Esophagus muscularis mucosa (tissue), 3 donors: ENCODE results near the gene PTPRT.

ENCODE experiments used
- POLR2AphosphoS5 ChIP-seq, 2 donors: sonication (generic); formaldehyde crosslinking; IDR thresholded peaks; one replicate each; pipeline ENCODE4 v1.6.1; 2017; ENCODE audit warnings: antibody characterized with exemption in 2 of 2
- TF ChIP-seq, protein P1 (sequence below), 3 experiments: fragments of 200-600 bp in 2 of 3; fragments of 450-650 bp in 1 of 3; sonication (generic) in 2 of 3; IDR thresholded peaks; one replicate each; pipeline ENCODE4 v1.5.1; 2017 to 2019; ENCODE audit warnings: antibody characterized with exemption in 3 of 3, mild to moderate bottlenecking in 2 of 3, moderate library complexity in 1 of 3

DNA sequence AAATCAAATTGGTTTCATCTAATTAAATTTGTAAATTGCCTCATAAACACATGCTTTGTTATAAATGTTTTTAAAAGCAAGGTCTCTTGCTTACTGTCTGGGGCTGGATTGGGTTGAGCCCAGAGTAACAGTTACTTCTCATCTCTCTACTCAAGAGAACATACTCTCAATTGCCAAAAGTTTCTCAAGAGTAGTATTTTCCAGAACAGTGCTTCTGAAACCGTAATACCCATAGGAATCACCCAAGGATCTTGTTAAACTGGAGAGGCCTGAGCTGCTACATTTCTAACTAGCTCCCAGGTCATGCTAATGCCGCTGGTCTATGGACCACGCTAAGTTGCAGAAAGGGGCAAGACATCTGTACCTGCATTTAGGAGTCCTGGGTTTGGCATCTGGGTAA is 744.9 kb downstream of the PTPRT start:
- no peak for TF ChIP-seq POLR2AphosphoS5 (IDR thresholded peaks at IDR 0.05)
- TF ChIP-seq, protein P1, sequence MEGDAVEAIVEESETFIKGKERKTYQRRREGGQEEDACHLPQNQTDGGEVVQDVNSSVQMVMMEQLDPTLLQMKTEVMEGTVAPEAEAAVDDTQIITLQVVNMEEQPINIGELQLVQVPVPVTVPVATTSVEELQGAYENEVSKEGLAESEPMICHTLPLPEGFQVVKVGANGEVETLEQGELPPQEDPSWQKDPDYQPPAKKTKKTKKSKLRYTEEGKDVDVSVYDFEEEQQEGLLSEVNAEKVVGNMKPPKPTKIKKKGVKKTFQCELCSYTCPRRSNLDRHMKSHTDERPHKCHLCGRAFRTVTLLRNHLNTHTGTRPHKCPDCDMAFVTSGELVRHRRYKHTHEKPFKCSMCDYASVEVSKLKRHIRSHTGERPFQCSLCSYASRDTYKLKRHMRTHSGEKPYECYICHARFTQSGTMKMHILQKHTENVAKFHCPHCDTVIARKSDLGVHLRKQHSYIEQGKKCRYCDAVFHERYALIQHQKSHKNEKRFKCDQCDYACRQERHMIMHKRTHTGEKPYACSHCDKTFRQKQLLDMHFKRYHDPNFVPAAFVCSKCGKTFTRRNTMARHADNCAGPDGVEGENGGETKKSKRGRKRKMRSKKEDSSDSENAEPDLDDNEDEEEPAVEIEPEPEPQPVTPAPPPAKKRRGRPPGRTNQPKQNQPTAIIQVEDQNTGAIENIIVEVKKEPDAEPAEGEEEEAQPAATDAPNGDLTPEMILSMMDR (IDR thresholded peaks at IDR 0.05) = no peak
